ENCODE results near the gene SEMA3D.

The SEMA3D gene

GRCh38 chr7:85183296-85183695, 3.6 kb downstream of the SEMA3D start:
- no peak for FAIRE-seq

GRCh38 chr7:85178531-85179298, 8.1 kb downstream of the SEMA3D start:
- no peak for FAIRE-seq

GRCh38 chr7:85177316-85177715, 9.5 kb downstream of the SEMA3D start:
- no peak for FAIRE-seq

DNA sequence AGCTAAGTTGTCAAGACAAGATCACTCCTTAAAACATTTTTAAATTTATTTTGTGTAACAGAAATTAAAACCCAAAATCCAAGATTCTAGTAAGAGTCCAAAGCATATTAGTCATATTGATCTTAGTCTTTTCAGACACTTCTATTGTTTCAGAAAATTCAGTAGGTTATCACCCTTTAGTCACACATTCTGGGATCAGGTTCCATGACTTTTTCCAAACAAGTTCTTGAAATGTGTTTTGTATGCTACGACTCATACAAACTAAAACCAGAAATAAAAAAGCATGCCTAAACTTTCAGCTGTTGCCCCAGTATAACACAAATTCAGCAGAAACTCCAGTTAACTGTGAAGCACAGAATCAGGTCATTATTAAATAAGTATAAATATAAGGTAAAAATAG, 10.7 kb downstream of the SEMA3D start:
- no peak for FAIRE-seq

- FAIRE-seq = no peak
These were observed 11.6 kb downstream of the SEMA3D start for GRCh38 chr7:85175217-85175616.

GRCh38 chr7:85172530-85172941, 14.3 kb downstream of the SEMA3D start:
- no peak for FAIRE-seq

GRCh38 chr7:85167636-85168035, 19.2 kb downstream of the SEMA3D start:
- no peak for FAIRE-seq

DNA sequence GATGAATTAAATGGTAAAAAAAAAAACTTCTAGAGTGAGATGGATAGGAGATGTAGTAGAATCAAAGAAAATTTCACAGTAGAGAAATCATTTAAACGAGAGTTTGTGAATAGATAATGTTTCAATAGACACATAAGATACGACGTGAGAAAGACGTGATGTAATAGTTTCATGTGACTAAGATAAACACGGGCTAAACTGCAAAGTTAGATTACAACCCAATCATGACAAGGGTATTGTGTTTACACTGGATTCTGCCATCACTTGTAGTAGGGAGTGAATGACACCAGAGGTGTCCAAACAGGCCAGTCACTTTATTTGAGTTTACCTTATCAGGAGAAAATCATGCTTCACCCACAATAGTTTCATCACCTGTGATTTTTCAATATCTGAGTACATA, 21.6 kb downstream of the SEMA3D start:
- no peak for FAIRE-seq

GRCh38 chr7:85164376-85164775, 22.5 kb downstream of the SEMA3D start:
- no peak for FAIRE-seq

DNA sequence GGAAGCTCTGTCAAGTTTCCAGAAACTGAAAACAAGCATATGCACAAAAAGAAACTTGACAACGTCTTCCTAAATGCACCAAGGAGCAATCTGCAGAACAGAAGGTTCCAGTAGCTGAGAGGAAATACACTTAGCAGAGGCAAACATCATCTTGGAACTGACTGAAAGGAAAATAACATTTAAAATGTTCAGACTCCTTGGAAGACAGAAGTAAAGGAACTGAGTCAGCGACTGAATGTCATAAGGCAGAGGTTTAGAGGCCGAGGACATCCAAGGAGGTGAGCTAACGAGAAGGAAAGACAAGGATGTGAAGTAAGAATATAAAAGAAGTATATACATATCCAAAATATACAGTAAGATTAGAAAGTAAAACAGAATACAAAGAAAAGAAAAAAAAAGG, 24.1 kb downstream of the SEMA3D start:
- no peak for FAIRE-seq

- no peak for FAIRE-seq
These were observed 26.6 kb downstream of the SEMA3D start for GRCh38 chr7:85160223-85160622.

DNA sequence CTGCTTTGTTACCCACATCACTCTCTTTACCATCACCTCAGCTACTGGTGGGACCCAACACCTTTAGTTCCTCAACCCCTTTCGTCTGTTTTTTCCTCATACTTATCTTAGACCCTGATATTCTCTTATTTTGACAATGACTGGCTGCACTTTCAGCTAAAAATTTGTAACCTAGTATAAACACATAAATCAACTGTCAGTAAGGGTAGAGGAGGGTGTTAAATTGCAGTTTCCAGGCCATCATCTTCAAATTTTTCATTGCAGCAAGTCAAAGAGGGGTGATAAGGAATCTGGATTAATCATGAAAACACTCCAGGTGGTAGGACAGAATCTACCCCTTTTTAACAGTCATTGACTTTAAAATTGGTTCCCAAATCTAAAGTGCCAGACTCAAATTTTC, 27.9 kb downstream of the SEMA3D start:
- FAIRE-seq = no peak

GRCh38 chr7:85156661-85157208, 30.1 kb downstream of the SEMA3D start:
- peak; percentile 68 for FAIRE-seq

GRCh38 chr7:85154282-85154937, 32.4 kb downstream of the SEMA3D start:
- FAIRE-seq = no peak

- FAIRE-seq = no peak
These were observed 33.1 kb downstream of the SEMA3D start for GRCh38 chr7:85153715-85154114.

- no peak for FAIRE-seq
These were observed 36.2 kb downstream of the SEMA3D start for GRCh38 chr7:85150624-85151023.

DNA sequence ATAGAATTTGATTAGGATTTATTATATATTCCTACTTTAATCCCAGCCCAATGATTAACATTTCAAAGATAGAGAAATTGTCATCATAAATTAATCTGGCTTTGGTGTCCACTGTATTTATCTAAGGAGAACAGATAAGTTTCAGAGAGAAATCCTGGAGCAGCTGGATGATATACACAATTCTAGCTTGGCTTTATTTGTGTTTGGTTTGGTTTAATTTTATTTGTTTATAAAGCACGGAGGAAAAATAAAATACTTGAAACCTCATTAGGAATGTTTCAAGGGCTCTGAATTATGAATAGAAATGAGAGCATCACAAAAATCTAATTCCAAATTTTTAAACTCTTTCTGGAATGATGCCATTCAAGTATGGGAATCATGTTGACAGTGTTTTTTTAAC, 42.1 kb downstream of the SEMA3D start:
- FAIRE-seq = no peak

DNA sequence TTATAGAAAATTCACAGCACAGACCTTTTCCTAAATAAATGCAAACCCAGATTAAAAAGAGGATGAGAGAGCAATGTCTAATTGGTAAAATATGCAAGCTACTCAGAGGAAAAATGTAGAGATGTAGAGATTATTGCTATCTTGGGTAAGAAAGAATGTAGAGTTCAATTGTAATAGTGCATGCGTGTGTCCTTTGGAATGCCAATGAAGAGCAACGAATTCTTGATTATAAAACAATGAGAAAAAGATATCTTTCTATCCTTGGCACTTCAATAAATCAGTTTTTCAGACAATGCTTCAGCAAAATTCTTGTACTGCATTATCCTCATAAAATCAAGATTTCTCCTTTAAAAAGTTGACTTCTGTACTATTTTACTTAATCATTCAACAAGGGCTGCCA, 50.9 kb downstream of the SEMA3D start:
- no peak for FAIRE-seq

DNA sequence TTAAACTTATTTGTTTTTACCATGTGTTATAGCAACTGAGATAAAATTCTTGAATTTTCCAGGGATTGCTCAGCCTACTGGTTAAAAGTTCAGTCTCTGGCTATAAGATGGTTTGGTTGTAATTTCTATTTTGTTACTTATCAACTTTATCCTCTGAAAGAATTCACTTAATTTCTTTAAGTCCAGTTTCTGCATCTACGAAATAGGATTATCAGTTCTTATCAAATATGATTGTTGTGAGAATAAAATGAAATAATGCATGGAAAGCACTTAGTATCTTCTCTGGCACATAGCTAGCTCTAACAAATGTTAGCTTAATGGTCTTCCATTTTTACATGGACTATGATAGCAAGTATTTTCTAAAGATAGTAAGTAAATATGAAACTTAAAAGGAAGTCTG, 53.3 kb downstream of the SEMA3D start:
- no peak for FAIRE-seq

DNA sequence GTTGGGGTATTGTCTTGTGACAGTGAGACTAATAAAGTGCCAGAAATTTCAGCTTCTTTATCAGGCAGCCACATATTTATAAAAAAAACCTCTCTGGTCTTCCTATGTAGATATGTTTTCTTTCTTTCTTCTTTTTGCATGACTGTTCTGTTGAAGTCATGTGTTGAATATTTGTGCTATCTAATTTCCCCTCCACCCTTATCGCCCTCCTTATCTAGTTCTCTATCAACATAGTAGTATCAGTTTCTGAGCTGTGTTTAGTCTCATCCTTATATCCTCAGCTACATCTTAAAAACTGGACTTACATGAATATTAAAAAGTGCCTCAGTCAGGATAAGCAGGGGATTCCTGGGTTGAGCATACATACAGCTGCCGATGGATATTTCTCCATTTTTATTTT, 53.9 kb downstream of the SEMA3D start:
- FAIRE-seq = no peak

DNA sequence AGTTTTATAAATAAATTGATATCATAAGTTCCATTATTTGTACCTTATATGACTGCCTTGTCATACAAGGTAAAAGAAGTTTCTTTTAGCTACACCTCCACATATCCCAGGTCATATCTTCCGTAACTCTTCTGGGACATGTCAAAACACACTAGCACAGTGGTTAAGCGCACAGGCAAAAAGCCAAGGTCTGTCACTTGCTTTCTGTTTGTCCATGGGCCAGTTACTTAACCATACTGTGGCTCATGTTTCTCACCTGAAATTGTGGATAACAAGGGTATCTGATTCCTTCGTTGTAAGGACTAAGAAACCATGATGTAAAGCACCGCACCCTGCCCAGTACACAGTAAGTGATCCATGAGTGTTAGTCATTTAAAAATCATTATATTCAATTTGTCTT, 56.2 kb downstream of the SEMA3D start:
- no peak for FAIRE-seq

DNA sequence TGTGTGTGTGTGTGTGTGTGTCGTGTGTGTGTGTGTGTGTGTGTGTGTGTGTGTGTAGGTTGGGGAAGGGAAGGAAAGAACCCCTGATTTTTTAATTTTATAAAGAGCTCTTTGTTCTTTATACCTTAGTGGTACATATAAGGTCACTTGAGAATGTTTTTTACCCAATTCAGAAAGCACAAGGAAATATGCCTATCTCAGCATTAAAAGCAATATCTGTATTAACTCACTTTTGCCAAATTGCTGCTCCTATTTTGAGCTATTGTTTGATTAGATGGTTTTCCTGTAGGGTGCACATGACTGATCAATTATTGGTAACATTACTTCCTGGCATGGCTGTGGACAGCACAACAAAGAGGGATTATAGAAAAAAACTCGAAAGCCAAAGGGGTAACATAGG, 60.5 kb downstream of the SEMA3D start:
- FAIRE-seq = no peak

DNA sequence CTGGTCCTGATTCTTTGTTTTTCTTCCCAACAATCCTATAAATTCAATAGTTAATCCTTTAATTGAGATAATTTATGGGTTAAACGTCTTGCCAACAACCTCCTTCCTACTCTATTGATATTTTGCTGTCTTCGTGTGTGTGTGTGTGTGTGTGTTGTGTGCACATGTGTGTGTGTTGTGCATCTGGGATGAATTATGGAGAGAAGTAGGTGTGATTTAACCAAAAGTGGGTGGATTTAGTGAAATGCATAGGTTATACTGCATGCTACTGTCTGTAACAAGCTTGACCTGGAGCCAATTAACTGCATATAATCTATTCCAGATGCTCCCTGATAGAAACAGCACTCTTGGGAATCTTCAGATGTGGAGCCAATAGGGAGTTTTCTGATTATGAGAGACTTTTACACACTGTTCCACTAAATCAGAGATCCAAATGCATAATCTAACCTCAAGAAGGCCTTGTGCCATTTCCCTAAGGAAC, 61.2 kb downstream of the SEMA3D start:
- no peak for FAIRE-seq

- no peak for FAIRE-seq
These were observed 61.7 kb downstream of the SEMA3D start for GRCh38 chr7:85125176-85125575.

All from islet of Langerhans (tissue), 1 donor.